Lower lobe of right lung (tissue), 2 donors: ENCODE data around the gene IGFALS. TPM values are rescaled to one million over a fixed set of nuclear protein-coding genes. Genes with fewer than 3 reads are reported as not detected.
A peak's percentile ranks its signal among the peaks of the same experiment; 100 is the strongest.

Experiments used
- ATAC-seq, 2 donors: fragments of 200-7000 bp; cut with Tn5 transposase; one replicate each; pipeline ENCODE4 v1.9.1; 2020 to 2022; ENCODE audit warnings: mild to moderate bottlenecking in 2 of 2, moderate library complexity in 2 of 2
- DNase-seq: peaks from one replicate; pipeline ENCODE4 v3.0.0-alpha.2; 2020
- H3K27ac ChIP-seq: fragments of 200-600 bp; one replicate; pipeline ENCODE4 v1.8.0; 2022
- H3K27me3 ChIP-seq: fragments of 200-600 bp; one replicate; pipeline ENCODE4 v1.8.0; 2022; ENCODE audit warnings: low read depth
- H3K36me3 ChIP-seq: fragments of 200-600 bp; one replicate; pipeline ENCODE4 v1.8.0; 2022; ENCODE audit warnings: mild to moderate bottlenecking
- H3K4me1 ChIP-seq: fragments of 200-600 bp; one replicate; pipeline ENCODE4 v1.8.0; 2022
- H3K4me3 ChIP-seq: fragments of 200-600 bp; one replicate; pipeline ENCODE4 v1.8.0; 2022; ENCODE audit warnings: mild to moderate bottlenecking
- H3K9me3 ChIP-seq: fragments of 200-600 bp; one replicate; pipeline ENCODE4 v1.8.0; 2022
- CTCF ChIP-seq: fragments of 200-600 bp; IDR thresholded peaks from one replicate; pipeline ENCODE4 v1.8.0; 2022; ENCODE audit warnings: antibody characterized with exemption, mild to moderate bottlenecking
- intact Hi-C: fragments of 100-400 bp; cut with DNase I; formaldehyde crosslinking; loops from one replicate; pipeline ENCODE4 v1.11.0; 2022
- total RNA-seq: library from RNA; stranded (reverse); fragmentation: NEBNext Ultra II Directional; extraction: Animal tissue kit (Norgen Biotek cat#: 25700); gene quantifications from one replicate; pipeline ENCODE4 v1.2.1, GENCODE V29; 2021
- donor health status: DM: no; HTN: yes; CAD: no; lungs with severe emphysema.

Gene IGFALS
- total RNA-seq, 1 donor from 2014 or later = 0.97 TPM

GRCh38 chr16:1782408-1783264, 10.9 kb downstream of the IGFALS start, which contains the start of the genes NUBP2 and SPSB3:
Gene NUBP2, plus strand, starts transcription at chr16:1782960. Its CDS starts 61 bp downstream, at chr16:1783021.
Gene SPSB3, minus strand, starts transcription at chr16:1782571. Its CDS starts 1,088 bp downstream, at chr16:1781483.
- no peaks in the 10 kb centered on the region for H3K27me3 ChIP-seq
- intact Hi-C loops = no loop called here
- H3K4me1 ChIP-seq = peaks cover 41% of the 10 kb centered on the region
- H3K4me3 ChIP-seq = peak within 1 kb of the TSS; percentile 91
- ATAC-seq (peak; percentile 96), DNase-seq (peak; percentile 100)
- peak within 1 kb of the TSS; percentile 90 for H3K27ac ChIP-seq
- peaks cover 50% of the 10 kb centered on the region for H3K36me3 ChIP-seq
- TF ChIP-seq CTCF = no peak
- H3K9me3 ChIP-seq = no peaks in the 10 kb centered on the region

- Histone ChIP-seq H3K4me1 (peaks cover 41% of the 10 kb centered on the region), H3K27ac (peak overlapping the region; percentile 90), H3K4me3 (peak overlapping the region; percentile 91), H3K36me3 (peaks cover 50% of the 10 kb centered on the region), H3K27me3 (no peaks in the 10 kb centered on the region), H3K9me3 (no peaks in the 10 kb centered on the region)
- ATAC-seq (peak; percentile 5 to 31), DNase-seq (no peak)
- intact Hi-C loops = no loop called here
- no peak for TF ChIP-seq CTCF
These were observed 11.6 kb downstream of the IGFALS start for GRCh38 chr16:1781758-1782407.

GRCh38 chr16:1781254-1781653, 12.3 kb downstream of the IGFALS start:
- DNase-seq (no peak), ATAC-seq (no peak)
- no peak for TF ChIP-seq CTCF
- Histone ChIP-seq H3K4me3 (peak overlapping the region; percentile 91), H3K27me3 (no peaks in the 10 kb centered on the region), H3K27ac (peak overlapping the region; percentile 90), H3K4me1 (peaks cover 41% of the 10 kb centered on the region), H3K36me3 (peaks cover 50% of the 10 kb centered on the region), H3K9me3 (no peaks in the 10 kb centered on the region)
- intact Hi-C loops = no loop called here

GRCh38 chr16:1780677-1781072, 12.8 kb downstream of the IGFALS start:
- Histone ChIP-seq H3K4me1 (peaks cover 41% of the 10 kb centered on the region), H3K27ac (no peak overlapping the region), H3K9me3 (no peaks in the 10 kb centered on the region), H3K4me3 (no peak overlapping the region), H3K36me3 (peaks cover 50% of the 10 kb centered on the region), H3K27me3 (no peaks in the 10 kb centered on the region)
- no peak for TF ChIP-seq CTCF
- intact Hi-C loops = no loop called here
- ATAC-seq (no peak), DNase-seq (no peak)

- DNase-seq (no peak), ATAC-seq (no peak)
- TF ChIP-seq CTCF = no peak
- no peak overlapping the region for H3K4me3 ChIP-seq
- no peaks in the 10 kb centered on the region for H3K27me3 ChIP-seq
- peaks cover 55% of the 10 kb centered on the region for H3K36me3 ChIP-seq
- no peaks in the 10 kb centered on the region for H3K9me3 ChIP-seq
- no peak overlapping the region for H3K27ac ChIP-seq
- intact Hi-C loops = no loop called here
- peaks cover 38% of the 10 kb centered on the region for H3K4me1 ChIP-seq
These were observed 13.5 kb downstream of the IGFALS start for GRCh38 chr16:1779741-1780676.
